ENCODE data around the gene BDH2. TPM values are rescaled to one million over a fixed set of nuclear protein-coding genes. Genes with fewer than 3 reads are reported as not detected.
A peak's percentile ranks its signal among the peaks of the same experiment; 100 is the strongest.

The BDH2 gene
- total RNA-seq: 104 TPM
- 473 TPM for polyA plus RNA-seq (ENCODE audit: insufficient read depth, low read depth, low replicate concordance)
- long read RNA-seq, donor 1, transcript BDH2-201 (10 exons, 1,126 nt): major isoform, 37 of 58 reads
- long read RNA-seq, donor 1, transcript BDH2-204 (9 exons, 2,046 nt): minor isoform, 5 of 58 reads
- long read RNA-seq, donor 1, partial matches to known transcripts: 15 of 58 reads
- long read RNA-seq, donor 1, other reads (novel, unspliced or antisense): 0 of 58 reads
- long read RNA-seq, donor 2, transcript BDH2-204 (9 exons, 2,046 nt): minor isoform, 8 of 99 reads
- long read RNA-seq, donor 2, transcript BDH2-201 (10 exons, 1,126 nt): major isoform, 61 of 99 reads
- long read RNA-seq, donor 2, partial matches to known transcripts: 27 of 99 reads
- long read RNA-seq, donor 2, other reads (novel, unspliced or antisense): 0 of 99 reads
- long read RNA-seq, donor 3, transcript BDH2-204 (9 exons, 2,046 nt): minor isoform, 6 of 120 reads
- long read RNA-seq, donor 3, transcript BDH2-201 (10 exons, 1,126 nt): major isoform, 74 of 120 reads
- long read RNA-seq, donor 3, partial matches to known transcripts: 33 of 120 reads
- long read RNA-seq, donor 3, other reads (novel, unspliced or antisense): 5 of 120 reads
- long read RNA-seq, donor 4, transcript BDH2-201 (10 exons, 1,126 nt): major isoform, 26 of 29 reads
- long read RNA-seq, donor 4, partial matches to known transcripts: 0 of 29 reads
- long read RNA-seq, donor 4, other reads (novel, unspliced or antisense): 0 of 29 reads
- long read RNA-seq, donor 5, transcript BDH2-201 (10 exons, 1,126 nt): major isoform, 5 of 5 reads
- long read RNA-seq, donor 5, partial matches to known transcripts: 0 of 5 reads
- long read RNA-seq, donor 5, other reads (novel, unspliced or antisense): 0 of 5 reads
- long read RNA-seq, donor 6, transcript BDH2-204 (9 exons, 2,046 nt): minor isoform, 6 of 236 reads
- long read RNA-seq, donor 6, transcript BDH2-201 (10 exons, 1,126 nt): major isoform, 140 of 236 reads
- long read RNA-seq, donor 6, transcript BDH2-203 (10 exons, 1,742 nt): minor isoform, 5 of 236 reads
- long read RNA-seq, donor 6, partial matches to known transcripts: 84 of 236 reads
- long read RNA-seq, donor 6, other reads (novel, unspliced or antisense): 0 of 236 reads
- long read RNA-seq, donor 7, transcript BDH2-204 (9 exons, 2,046 nt): minor isoform, 5 of 49 reads
- long read RNA-seq, donor 7, transcript BDH2-201 (10 exons, 1,126 nt): major isoform, 37 of 49 reads
- long read RNA-seq, donor 7, partial matches to known transcripts: 1 of 49 reads
- long read RNA-seq, donor 7, other reads (novel, unspliced or antisense): 5 of 49 reads
- long read RNA-seq, donor 8, transcript BDH2-204 (9 exons, 2,046 nt): minor isoform, 10 of 91 reads
- long read RNA-seq, donor 8, transcript BDH2-201 (10 exons, 1,126 nt): major isoform, 41 of 91 reads
- long read RNA-seq, donor 8, transcript BDH2-203 (10 exons, 1,742 nt): minor isoform, 6 of 91 reads
- long read RNA-seq, donor 8, partial matches to known transcripts: 33 of 91 reads
- long read RNA-seq, donor 8, other reads (novel, unspliced or antisense): 0 of 91 reads
- long read RNA-seq, donor 9, transcript BDH2-201 (10 exons, 1,126 nt): major isoform, 33 of 46 reads
- long read RNA-seq, donor 9, partial matches to known transcripts: 7 of 46 reads
- long read RNA-seq, donor 9, other reads (novel, unspliced or antisense): 0 of 46 reads
- long read RNA-seq, donor 10, transcript BDH2-201 (10 exons, 1,126 nt): major isoform, 46 of 82 reads
- long read RNA-seq, donor 10, partial matches to known transcripts: 30 of 82 reads
- long read RNA-seq, donor 10, other reads (novel, unspliced or antisense): 0 of 82 reads

GRCh38 chr4:103099691-103100392, at the start of gene BDH2:
Gene BDH2 (minus strand): TSS chr4:103099834. CDS start chr4:103096254, 3,580 bp downstream.
- Histone ChIP-seq H3K27me3 (ENCODE audit: control insufficient read depth, insufficient read depth, low read length) (no peaks in the 10 kb centered on the region), H3K27ac (ENCODE audit: low read depth in 2 of 2, low read length in 2 of 2) (peak within 1 kb of the TSS; percentile 54 to 73), H3K4me3 (ENCODE audit: low read length in 3 of 3) (peak within 1 kb of the TSS; percentile 73 to 87 (median 77)), H3K4me1 (ENCODE audit: control insufficient read depth in 2 of 3, insufficient read depth in 2 of 3, low read depth in 1 of 3, low read length in 3 of 3) (peaks cover 0 to 14% (median 6%) of the 10 kb centered on the region in 3 donors), H3K9ac (ENCODE audit: low read length in 3 of 3) (peak within 1 kb of the TSS; percentile 71 to 77 (median 74)), H3K9me3 (ENCODE audit: control insufficient read depth in 2 of 3, insufficient read depth in 1 of 3, low read length in 3 of 3) (no peaks in the 10 kb centered on the region), H3K36me3 (ENCODE audit: control insufficient read depth in 2 of 3, insufficient read depth in 3 of 3, low read length in 3 of 3) (no peaks in the 10 kb centered on the region)
- peak; percentile 99 for FAIRE-seq
- intact Hi-C loops (cut with DNase I): no loop called here
- DNase-seq: peak in 4 of 5 donors; percentile 62 to 98 (median 84)
- TF ChIP-seq, protein P1, sequence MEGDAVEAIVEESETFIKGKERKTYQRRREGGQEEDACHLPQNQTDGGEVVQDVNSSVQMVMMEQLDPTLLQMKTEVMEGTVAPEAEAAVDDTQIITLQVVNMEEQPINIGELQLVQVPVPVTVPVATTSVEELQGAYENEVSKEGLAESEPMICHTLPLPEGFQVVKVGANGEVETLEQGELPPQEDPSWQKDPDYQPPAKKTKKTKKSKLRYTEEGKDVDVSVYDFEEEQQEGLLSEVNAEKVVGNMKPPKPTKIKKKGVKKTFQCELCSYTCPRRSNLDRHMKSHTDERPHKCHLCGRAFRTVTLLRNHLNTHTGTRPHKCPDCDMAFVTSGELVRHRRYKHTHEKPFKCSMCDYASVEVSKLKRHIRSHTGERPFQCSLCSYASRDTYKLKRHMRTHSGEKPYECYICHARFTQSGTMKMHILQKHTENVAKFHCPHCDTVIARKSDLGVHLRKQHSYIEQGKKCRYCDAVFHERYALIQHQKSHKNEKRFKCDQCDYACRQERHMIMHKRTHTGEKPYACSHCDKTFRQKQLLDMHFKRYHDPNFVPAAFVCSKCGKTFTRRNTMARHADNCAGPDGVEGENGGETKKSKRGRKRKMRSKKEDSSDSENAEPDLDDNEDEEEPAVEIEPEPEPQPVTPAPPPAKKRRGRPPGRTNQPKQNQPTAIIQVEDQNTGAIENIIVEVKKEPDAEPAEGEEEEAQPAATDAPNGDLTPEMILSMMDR (IDR thresholded peaks at IDR 0.05; ENCODE audit: borderline replicate concordance, extremely low read depth, insufficient read depth): peak; percentile 70

GRCh38 chr4:103144926-103145325, 45.3 kb upstream of the BDH2 start:
- TF ChIP-seq, protein P1 (IDR thresholded peaks at IDR 0.05; ENCODE audit: borderline replicate concordance, extremely low read depth, insufficient read depth): no peak
- H3K27ac ChIP-seq (ENCODE audit: low read depth in 2 of 2, low read length in 2 of 2): no peak overlapping the region
- H3K4me3 ChIP-seq (ENCODE audit: low read length in 3 of 3): no peak overlapping the region
- no peaks in the 10 kb centered on the region for H3K36me3 ChIP-seq (ENCODE audit: control insufficient read depth in 2 of 3, insufficient read depth in 3 of 3, low read length in 3 of 3)
- H3K4me1 ChIP-seq (ENCODE audit: control insufficient read depth in 2 of 3, insufficient read depth in 2 of 3, low read depth in 1 of 3, low read length in 3 of 3): no peaks in the 10 kb centered on the region
- FAIRE-seq (no peak), DNase-seq (no peak)
- no peaks in the 10 kb centered on the region for H3K27me3 ChIP-seq (ENCODE audit: control insufficient read depth, insufficient read depth, low read length)
- no peak overlapping the region for H3K9ac ChIP-seq (ENCODE audit: low read length in 3 of 3)
- no peaks in the 10 kb centered on the region for H3K9me3 ChIP-seq (ENCODE audit: control insufficient read depth in 2 of 3, insufficient read depth in 1 of 3, low read length in 3 of 3)
- intact Hi-C loops (cut with DNase I): no loop called here

Measured in kidney (tissue), 22 donors.